GM21529 (cell line): ENCODE results near the gene EPC2.
A peak's percentile ranks its signal among the peaks of the same experiment; 100 is the strongest.

Experiments
- ATAC-seq: cut with Tn5 transposase; IDR thresholded peaks from one replicate; pipeline ENCODE4 v1.9.1; 2021; ENCODE audit not compliant: unreplicated experiment

Gene EPC2

DNA sequence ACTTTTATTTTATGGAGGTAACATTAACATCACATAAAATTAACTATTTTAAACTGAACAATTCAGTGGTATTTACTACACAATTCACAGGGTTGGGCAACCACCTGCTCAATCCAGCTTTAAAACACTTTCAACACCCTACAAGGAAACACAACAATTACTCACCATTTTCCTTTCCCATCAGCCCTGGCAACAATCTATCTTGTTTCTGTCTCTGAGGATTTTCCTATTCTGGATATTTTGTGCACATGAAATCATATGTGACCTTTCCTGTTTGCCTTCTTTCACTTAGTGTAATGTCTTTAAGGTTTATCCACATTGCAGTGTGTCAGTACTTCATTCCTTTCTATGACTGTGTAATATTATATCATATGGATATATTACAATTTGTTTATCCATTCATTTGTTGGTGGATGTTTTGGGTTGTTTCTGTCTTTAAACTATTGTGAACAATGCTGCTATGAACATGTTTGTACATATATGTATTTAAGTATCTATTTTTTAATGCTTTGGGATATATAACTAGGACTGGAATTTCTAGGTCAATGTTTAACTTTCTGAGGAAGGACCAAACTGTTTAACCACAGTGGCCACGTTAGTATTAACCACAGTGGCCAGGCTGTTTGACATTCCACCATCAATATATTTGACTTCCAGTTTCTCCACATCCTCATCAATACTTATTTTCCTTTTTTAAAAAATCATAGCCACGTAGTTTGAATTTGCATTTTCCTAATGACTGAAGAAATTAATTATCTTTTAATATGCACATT is 158.1 kb downstream of the EPC2 start:
- no peak for ATAC-seq

DNA sequence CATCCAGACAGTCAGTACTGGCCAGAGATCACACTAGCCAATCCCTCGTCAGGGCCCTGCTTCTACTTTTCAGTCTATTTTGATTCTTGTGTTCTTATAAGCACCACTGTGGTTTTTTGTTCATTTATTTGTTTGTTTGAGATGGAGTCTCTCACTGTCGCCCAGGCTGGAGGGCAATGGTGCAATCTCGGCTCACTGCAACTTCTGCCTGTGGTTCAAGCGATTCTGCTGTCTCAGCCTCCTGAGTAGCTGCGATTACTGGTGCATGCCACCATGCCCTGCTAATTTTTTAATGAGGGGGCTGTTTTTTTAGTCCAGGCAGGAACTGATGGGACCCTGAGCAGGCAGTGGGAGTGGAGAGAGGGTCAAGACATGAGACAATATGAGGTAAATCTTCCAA is 165.5 kb downstream of the EPC2 start:
- no peak for ATAC-seq

- no peak for ATAC-seq
Measured at GRCh38 chr2:148812306-148812705, 167.8 kb downstream of the EPC2 start.

DNA sequence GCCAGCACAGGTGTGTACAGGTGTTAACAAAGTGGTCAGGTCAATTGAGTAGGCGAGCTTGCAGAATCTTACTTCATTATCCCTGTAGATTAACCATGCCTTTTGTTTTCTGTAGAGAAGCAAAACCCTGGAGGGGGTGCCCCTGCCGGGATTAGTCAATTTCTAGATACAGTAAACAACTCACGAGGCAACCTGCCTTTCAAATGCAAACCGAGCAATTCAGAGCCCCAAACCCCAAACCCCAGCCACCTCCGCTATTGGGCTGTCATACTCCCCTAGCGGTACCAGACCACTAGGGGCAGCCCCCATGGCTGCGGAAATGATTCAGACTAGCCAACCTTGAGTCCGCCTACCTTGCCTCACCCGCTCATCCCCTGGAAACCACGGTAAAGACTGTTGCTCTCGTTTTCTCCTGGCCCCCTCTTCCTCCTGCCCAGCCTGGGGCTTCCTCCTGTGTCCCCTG is 169.1 kb downstream of the EPC2 start:
- ATAC-seq, result peak; percentile 99

DNA sequence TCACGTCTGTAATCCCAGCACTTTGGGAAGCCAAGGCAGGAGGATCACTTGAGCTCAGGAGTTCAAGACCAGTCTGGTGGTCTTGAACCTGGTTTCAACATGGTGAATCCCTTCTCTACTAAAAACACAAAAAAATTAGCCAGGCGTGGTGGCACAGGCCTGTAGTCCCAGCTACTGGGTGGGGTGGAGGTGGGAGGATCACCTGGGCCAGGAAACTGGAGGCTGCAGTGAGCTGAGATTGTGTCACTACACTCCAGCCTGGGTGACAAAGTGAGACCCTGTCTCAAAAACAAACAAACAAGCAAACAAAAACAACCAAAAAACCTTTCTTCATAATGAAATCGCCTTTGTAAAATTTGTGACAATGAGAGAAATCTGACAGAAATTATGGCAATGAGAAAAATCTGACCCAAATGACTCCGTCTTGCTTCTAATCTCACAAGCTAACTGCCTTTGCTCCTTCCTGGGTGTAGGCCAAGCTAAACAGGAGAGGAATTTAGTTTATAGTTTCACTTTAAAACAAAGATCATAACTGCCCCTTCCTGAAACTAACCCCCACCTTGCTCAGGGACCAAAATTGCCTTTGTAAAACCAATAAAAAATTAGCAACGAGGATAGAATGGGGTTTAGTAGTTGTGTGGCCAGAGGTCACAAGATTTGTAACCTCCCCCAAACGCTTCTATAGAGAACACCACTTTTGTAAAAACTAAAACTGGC is 169.8 kb downstream of the EPC2 start:
- ATAC-seq, result peak; percentile 3

DNA sequence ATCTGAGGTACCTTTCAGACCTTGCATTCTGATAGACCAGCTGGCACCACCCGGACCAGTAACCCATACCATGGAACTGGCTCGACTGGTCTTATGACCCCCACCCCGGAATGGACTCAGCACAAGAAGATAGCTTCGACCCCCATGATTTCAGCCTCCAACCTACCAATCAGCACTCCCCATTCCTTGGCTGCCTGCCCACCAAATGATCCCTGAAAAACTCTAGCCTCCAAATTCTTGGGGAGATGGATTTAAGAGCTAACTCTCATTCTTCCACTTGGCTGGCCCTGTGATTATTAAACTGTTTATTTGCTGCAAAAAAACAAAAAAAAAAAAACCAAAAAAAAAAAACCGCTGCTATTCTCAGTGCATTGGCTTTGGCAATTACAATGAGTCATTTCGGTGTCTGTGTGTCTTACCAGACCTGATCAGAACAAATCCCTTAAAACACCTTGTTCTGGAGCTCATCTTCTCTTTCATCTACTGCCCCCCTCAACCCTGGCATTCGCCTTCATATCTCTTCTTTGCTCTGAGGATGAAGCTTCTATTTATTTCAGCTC is 170.4 kb downstream of the EPC2 start:
- no peak for ATAC-seq

- ATAC-seq, result no peak
Measured at GRCh38 chr2:148816176-148816575, 171.6 kb downstream of the EPC2 start.

DNA sequence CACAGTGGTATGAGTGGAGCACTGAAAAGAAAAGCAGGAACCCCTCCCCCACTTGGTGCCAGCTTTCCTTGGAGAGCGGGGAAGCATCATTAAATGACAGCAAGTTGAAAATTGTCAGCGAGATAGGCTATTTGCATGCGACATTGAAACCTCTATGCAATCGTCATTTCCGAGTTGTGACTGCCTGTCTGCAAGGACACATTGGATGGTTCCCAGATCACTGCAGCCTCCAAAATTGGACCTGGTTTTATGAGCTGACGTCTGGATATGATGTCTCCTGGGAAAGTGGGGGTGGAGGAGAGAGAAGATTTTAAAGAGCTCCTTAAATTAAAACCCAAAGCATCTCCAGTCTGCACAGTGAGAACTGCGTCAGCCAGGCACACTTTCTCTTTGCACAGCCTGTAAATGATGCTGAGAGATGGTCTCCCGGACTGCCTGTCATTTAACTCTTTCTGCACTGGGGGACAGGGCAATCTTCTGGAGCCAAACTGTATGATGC is 172.7 kb downstream of the EPC2 start:
- no peak for ATAC-seq

- no peak for ATAC-seq
Measured at GRCh38 chr2:148819019-148819585, 174.6 kb downstream of the EPC2 start.

DNA sequence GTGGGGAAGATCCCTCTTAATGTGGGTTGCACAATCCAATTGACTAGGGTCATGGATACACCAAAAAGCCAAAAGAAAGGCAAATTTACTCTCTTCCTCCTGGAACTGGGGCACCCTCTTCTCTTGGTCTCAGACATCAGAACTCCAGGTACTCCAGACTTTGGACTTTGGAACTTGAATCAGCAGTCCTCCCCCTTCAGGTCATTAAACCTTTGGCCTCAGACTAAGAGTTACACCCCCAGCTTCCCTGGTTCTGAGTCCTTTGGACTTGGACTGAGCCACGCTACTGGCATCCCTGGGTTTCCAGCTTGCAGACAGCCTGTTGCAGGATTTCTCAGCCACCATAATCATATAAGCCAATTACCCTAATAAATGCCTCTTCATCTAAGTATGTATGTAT is 179.6 kb downstream of the EPC2 start:
- no peak for ATAC-seq

GRCh38 chr2:148826791-148827190 is 182.2 kb downstream of the EPC2 start:
- ATAC-seq, result no peak

- ATAC-seq, result no peak
Measured at GRCh38 chr2:148828941-148829340, 184.4 kb downstream of the EPC2 start.

- ATAC-seq, result no peak
Measured at GRCh38 chr2:148829618-148830017, 185.1 kb downstream of the EPC2 start.

DNA sequence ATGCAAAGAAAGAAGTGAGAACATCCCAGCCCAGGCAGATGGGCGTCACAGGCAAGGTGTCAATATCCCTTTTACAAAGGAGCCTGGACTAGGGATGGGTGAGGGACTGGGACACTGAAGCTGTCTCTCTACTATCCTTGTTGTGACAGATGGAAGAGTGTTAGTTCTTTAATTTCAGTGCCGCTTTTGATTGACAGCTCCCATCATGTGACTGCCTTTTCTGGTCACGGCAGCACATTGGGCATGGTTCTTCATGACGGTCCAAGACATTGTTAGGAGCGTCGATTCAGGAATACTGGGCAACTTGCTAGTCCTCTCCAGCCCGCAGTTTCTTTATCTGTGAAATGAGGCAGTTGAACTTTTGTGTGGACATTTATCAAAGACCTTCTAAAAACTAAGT is 188.1 kb downstream of the EPC2 start:
- ATAC-seq, result no peak
